ENCODE data around the gene ZNF860. TPM values are rescaled to one million over a fixed set of nuclear protein-coding genes. Genes with fewer than 3 reads are reported as not detected.
"Not testable (repeated sequence)": the region's sequence is repeated elsewhere in the genome, so short reads cannot be mapped to it uniquely, and the experiment has no call there.

The ZNF860 gene
- polyA plus RNA-seq, 4 donors = 0.27 to 0.62 (median 0.31) TPM; not detected in 1

DNA sequence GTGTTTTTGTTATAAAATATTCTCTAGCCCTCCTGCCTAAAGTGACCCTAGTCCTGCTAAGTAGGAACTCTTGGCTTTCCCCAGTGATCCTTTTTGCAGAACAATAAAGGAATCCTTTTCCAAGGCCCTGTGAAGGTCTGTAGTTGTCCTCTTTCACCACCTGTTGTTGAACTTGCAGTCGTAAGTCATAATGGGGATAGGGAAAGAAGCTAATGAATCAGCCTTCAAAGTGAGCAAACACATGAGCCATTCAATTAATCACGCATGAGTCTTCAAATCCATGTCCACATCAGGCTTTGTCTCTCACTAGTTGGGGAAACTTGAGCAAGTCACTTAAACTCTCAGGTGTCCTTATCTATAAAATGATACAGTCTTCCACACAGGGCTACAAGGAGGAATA lies 27.6 kb downstream of the ZNF860 start:
- DNase-seq = no peak

DNA sequence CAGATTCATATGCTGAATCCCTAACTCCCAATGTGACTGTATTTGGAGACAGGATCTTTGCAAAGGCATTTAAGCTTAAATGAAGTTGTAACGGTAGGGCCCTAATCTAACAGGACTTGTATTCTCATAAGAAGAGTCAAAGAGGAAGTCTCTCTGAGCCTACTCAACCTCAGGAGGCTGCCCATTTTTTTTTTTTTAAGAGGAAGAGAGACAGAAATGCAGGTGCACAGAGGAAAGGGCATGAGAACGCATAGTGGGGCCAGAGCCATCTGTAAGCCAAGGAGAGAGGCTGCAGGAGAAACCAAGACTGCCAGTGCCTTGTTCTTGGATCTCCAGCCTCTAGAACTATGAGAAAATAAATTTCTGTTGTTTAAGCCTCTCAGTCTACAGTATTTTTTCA lies 28.4 kb downstream of the ZNF860 start:
- 75 to 92% (median 83%) methylated on average over 2 of the region's 2 CpGs for WGBS, 3 donors
- H3K27me3 ChIP-seq (ENCODE audit: control insufficient read depth in 3 of 3, insufficient read depth in 3 of 3, low read length in 3 of 3) = no peaks in the 10 kb centered on the region
- no peak for FAIRE-seq

More for the DNA sequence above, 27.6 kb downstream of the ZNF860 start:
- H3K9me3 ChIP-seq (ENCODE audit: control insufficient read depth in 2 of 2, insufficient read depth in 1 of 2, low read depth in 1 of 2, low read length in 1 of 2) = peaks cover 0 to 8% of the 10 kb centered on the region in 2 donors
- no peaks in the 10 kb centered on the region for H3K27me3 ChIP-seq (ENCODE audit: control insufficient read depth in 3 of 3, insufficient read depth in 3 of 3, low read length in 3 of 3)
- no peaks in the 10 kb centered on the region for H3K4me1 ChIP-seq (ENCODE audit: control insufficient read depth in 3 of 3, insufficient read depth in 2 of 3, low read depth in 1 of 3, low read length in 2 of 3)
- no peak overlapping the region for H3K4me3 ChIP-seq (ENCODE audit: low read depth in 1 of 3, low read length in 3 of 3)
- no peaks in the 10 kb centered on the region for H3K36me3 ChIP-seq (ENCODE audit: control insufficient read depth in 3 of 3, insufficient read depth in 2 of 3, low read depth in 1 of 3, low read length in 3 of 3)
- WGBS, 3 donors = 88 to 94% (median 93%) methylated on average over 2 of the region's 2 CpGs
- no peak for FAIRE-seq
- H3K27ac ChIP-seq (ENCODE audit: low read depth in 1 of 3, low read length in 2 of 3) = no peak overlapping the region

DNA sequence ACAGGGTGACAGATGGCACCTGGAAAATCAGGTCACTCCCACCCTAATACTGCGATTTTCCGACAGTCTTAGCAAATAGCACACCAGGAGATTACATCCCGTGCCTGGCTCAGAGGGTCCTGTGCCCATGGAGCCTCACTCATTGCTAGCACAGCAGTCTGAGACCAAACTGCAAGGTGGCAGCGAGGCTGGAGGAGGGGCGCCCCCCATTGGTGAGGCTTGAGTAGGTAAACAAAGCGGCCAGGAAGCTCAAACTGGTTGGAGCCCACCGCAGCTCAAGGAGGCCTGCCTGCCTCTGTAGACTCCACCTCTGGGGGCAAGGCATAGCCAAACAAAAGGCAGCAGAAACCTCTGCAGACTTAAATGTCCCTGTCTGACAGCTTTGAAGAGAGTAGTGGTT lies 29.1 kb downstream of the ZNF860 start:
- H3K9me3 ChIP-seq (ENCODE audit: control insufficient read depth in 2 of 2, insufficient read depth in 1 of 2, low read depth in 1 of 2, low read length in 1 of 2); H3K4me1 ChIP-seq (ENCODE audit: control insufficient read depth in 3 of 3, insufficient read depth in 2 of 3, low read depth in 1 of 3, low read length in 2 of 3); H3K36me3 ChIP-seq (ENCODE audit: control insufficient read depth in 3 of 3, insufficient read depth in 2 of 3, low read depth in 1 of 3, low read length in 3 of 3); H3K4me3 ChIP-seq (ENCODE audit: low read depth in 1 of 3, low read length in 3 of 3); H3K27me3 ChIP-seq (ENCODE audit: control insufficient read depth in 3 of 3, insufficient read depth in 3 of 3, low read length in 3 of 3); DNase-seq; H3K27ac ChIP-seq (ENCODE audit: low read depth in 1 of 3, low read length in 2 of 3); FAIRE-seq: not testable (repeated sequence)
- whole genome bisulfite sequencing, 3 donors = 92 to 93% (median 92%) methylated on average over 7 of the region's 7 CpGs

More for the DNA sequence above, 28.4 kb downstream of the ZNF860 start:
- Histone ChIP-seq H3K36me3 (ENCODE audit: control insufficient read depth in 3 of 3, insufficient read depth in 2 of 3, low read depth in 1 of 3, low read length in 3 of 3) (no peaks in the 10 kb centered on the region), H3K4me3 (ENCODE audit: low read depth in 1 of 3, low read length in 3 of 3) (no peak overlapping the region), H3K9me3 (ENCODE audit: control insufficient read depth in 2 of 2, insufficient read depth in 1 of 2, low read depth in 1 of 2, low read length in 1 of 2) (peaks cover 0 to 8% of the 10 kb centered on the region in 2 donors), H3K27ac (ENCODE audit: low read depth in 1 of 3, low read length in 2 of 3) (no peak overlapping the region), H3K4me1 (ENCODE audit: control insufficient read depth in 3 of 3, insufficient read depth in 2 of 3, low read depth in 1 of 3, low read length in 2 of 3) (no peaks in the 10 kb centered on the region)
- no peak for DNase-seq

DNA sequence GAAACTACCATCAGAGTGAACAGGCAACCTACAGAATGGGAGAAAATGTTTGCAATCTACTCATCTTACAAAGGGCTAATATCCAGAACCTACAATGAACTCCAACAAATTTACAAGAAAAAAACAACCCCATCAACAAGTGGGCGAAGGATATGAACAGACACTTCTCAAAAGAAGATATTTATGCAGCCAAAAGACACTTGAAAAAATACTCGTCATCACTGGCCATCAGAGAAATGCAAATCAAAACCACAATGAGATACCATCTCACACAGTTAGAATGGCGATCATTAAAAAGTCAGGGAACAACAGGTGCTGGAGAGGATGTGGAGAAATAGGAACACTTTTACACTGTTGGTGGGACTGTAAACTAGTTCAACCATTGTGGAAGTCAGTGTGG lies 34.1 kb downstream of the ZNF860 start:
- not testable (repeated sequence) for H3K36me3 ChIP-seq (ENCODE audit: control insufficient read depth in 3 of 3, insufficient read depth in 2 of 3, low read depth in 1 of 3, low read length in 3 of 3); DNase-seq; H3K27me3 ChIP-seq (ENCODE audit: control insufficient read depth in 3 of 3, insufficient read depth in 3 of 3, low read length in 3 of 3); FAIRE-seq; H3K9me3 ChIP-seq (ENCODE audit: control insufficient read depth in 2 of 2, insufficient read depth in 1 of 2, low read depth in 1 of 2, low read length in 1 of 2); H3K4me3 ChIP-seq (ENCODE audit: low read depth in 1 of 3, low read length in 3 of 3); H3K27ac ChIP-seq (ENCODE audit: low read depth in 1 of 3, low read length in 2 of 3); H3K4me1 ChIP-seq (ENCODE audit: control insufficient read depth in 3 of 3, insufficient read depth in 2 of 3, low read depth in 1 of 3, low read length in 2 of 3)
- WGBS, 3 donors = 85 to 93% (median 89%) methylated on average over 3 of the region's 3 CpGs

DNA sequence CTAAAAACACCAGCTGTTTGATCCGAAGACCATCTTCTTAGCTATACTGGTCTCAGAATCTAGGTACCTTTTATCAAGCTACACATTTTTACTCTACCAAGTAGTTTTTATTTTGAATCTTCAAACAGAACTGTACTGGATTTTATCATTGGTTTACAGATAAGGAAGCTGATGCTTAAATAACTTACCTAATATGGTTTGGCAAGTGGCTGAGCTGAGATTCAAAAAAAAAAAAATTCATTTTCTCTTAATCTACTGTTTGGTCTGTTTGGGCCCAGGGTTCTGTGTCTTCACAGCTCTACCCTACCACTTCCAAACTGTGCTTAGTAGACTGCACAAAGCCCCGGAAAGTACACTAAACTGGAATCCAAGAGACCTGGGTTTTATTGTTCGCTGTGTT lies 35.7 kb downstream of the ZNF860 start:
- H3K4me3 ChIP-seq (ENCODE audit: low read depth in 1 of 3, low read length in 3 of 3) = no peak overlapping the region
- DNase-seq (no peak), FAIRE-seq (no peak)
- no peaks in the 10 kb centered on the region for H3K9me3 ChIP-seq (ENCODE audit: control insufficient read depth in 2 of 2, insufficient read depth in 1 of 2, low read depth in 1 of 2, low read length in 1 of 2)
- H3K27me3 ChIP-seq (ENCODE audit: control insufficient read depth in 3 of 3, insufficient read depth in 3 of 3, low read length in 3 of 3) = no peaks in the 10 kb centered on the region
- no peaks in the 10 kb centered on the region for H3K36me3 ChIP-seq (ENCODE audit: control insufficient read depth in 3 of 3, insufficient read depth in 2 of 3, low read depth in 1 of 3, low read length in 3 of 3)
- no peaks in the 10 kb centered on the region for H3K4me1 ChIP-seq (ENCODE audit: control insufficient read depth in 3 of 3, insufficient read depth in 2 of 3, low read depth in 1 of 3, low read length in 2 of 3)
- 90 to 95% (median 91%) methylated on average over 3 of the region's 3 CpGs for WGBS, 3 donors
- H3K27ac ChIP-seq (ENCODE audit: low read depth in 1 of 3, low read length in 2 of 3) = no peak overlapping the region

DNA sequence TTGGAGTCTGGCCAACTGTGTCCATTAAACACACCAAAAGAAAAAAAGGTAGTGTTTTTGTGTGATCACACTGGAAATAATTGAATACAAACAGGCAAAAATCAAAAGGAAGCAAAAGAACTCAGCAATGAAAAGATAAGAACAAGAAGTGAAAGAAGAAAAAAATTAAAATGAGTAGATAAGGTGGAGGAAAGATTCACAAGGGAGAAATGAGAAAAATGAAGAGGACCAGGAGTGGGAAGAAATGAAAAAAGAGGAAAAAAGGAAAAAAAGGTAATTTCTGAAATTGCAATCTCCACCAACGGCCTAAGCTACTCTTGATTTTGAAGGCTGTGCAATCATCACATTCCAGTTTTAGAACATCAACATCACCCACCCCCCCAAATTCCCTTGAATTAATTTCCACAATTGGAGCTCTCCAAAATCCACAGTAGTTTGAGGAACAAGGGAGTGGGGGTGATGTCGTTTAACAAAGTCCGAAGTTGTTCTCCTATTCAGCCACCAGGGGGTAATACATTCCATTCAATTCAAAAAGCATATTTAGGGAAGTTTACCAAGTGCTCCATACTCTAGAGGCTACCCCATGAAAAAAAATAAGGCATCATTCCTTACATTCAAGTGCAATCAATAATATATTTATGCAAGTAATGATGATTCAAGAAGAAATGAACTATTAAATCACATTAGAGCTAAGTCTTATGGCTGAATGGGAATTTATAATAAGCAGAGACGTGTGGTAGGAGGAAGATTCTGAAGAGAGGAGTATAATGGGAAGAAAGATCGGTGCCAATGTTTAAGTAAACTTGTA lies 37.4 kb downstream of the ZNF860 start:
- H3K27ac ChIP-seq (ENCODE audit: low read depth in 1 of 3, low read length in 2 of 3) = no peak overlapping the region
- H3K9me3 ChIP-seq (ENCODE audit: control insufficient read depth in 2 of 2, insufficient read depth in 1 of 2, low read depth in 1 of 2, low read length in 1 of 2) = no peaks in the 10 kb centered on the region
- WGBS, 3 donors = 46 to 53% (median 51%) methylated on average over 5 of the region's 5 CpGs
- no peak overlapping the region for H3K4me3 ChIP-seq (ENCODE audit: low read depth in 1 of 3, low read length in 3 of 3)
- H3K36me3 ChIP-seq (ENCODE audit: control insufficient read depth in 3 of 3, insufficient read depth in 2 of 3, low read depth in 1 of 3, low read length in 3 of 3) = no peaks in the 10 kb centered on the region
- FAIRE-seq (no peak), DNase-seq (peak; percentile 51 to 63)
- H3K27me3 ChIP-seq (ENCODE audit: control insufficient read depth in 3 of 3, insufficient read depth in 3 of 3, low read length in 3 of 3) = no peaks in the 10 kb centered on the region
- H3K4me1 ChIP-seq (ENCODE audit: control insufficient read depth in 3 of 3, insufficient read depth in 2 of 3, low read depth in 1 of 3, low read length in 2 of 3) = no peaks in the 10 kb centered on the region

DNA sequence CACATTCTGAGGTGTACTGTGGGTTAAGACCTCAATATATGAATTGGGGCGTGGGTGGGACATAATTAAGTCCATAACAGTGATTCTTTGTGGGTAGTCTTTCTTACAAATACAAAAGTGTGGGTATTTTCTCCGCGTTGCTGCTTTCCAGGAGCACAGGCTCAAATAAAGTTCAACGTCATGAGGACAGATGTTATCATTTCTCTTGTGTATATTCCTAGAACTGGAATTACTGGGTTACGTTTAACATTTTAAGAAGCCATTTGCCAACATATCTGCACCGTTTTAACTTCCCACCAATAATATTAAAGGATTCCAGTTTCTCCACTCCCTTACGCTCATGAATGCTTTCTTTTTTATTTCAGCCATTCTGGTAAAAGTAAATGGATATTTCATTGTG lies 39.6 kb downstream of the ZNF860 start:
- Histone ChIP-seq H3K27ac (ENCODE audit: low read depth in 1 of 3, low read length in 2 of 3) (no peak overlapping the region), H3K4me3 (ENCODE audit: low read depth in 1 of 3, low read length in 3 of 3) (no peak overlapping the region), H3K36me3 (ENCODE audit: control insufficient read depth in 3 of 3, insufficient read depth in 2 of 3, low read depth in 1 of 3, low read length in 3 of 3) (no peaks in the 10 kb centered on the region), H3K9me3 (ENCODE audit: control insufficient read depth in 2 of 2, insufficient read depth in 1 of 2, low read depth in 1 of 2, low read length in 1 of 2) (no peaks in the 10 kb centered on the region), H3K4me1 (ENCODE audit: control insufficient read depth in 3 of 3, insufficient read depth in 2 of 3, low read depth in 1 of 3, low read length in 2 of 3) (no peaks in the 10 kb centered on the region), H3K27me3 (ENCODE audit: control insufficient read depth in 3 of 3, insufficient read depth in 3 of 3, low read length in 3 of 3) (no peaks in the 10 kb centered on the region)
- 87 to 94% (median 89%) methylated on average over 7 of the region's 7 CpGs for WGBS, 3 donors
- DNase-seq (no peak), FAIRE-seq (no peak)

DNA sequence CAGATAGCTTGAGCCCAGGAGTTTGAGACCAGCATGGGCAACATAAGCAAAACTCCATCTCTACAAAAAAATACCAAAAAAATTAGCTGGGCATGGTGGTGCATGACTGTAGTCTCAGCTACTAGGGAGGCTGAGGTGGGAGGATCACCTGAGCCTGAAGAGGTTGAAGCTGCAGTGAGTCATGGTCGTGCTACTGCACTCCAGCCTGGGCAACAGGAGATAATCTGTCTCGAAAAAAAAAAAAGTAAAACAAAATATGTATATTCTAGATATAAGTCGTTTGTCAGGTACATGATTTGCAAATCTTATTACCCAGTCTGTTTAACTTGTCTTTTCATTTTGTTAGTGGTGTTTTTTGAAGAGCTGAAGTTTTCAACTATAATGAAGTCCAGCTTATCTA lies 40.2 kb downstream of the ZNF860 start:
- DNase-seq (no peak), FAIRE-seq (no peak)
- Histone ChIP-seq H3K27ac (ENCODE audit: low read depth in 1 of 3, low read length in 2 of 3) (no peak overlapping the region), H3K4me1 (ENCODE audit: control insufficient read depth in 3 of 3, insufficient read depth in 2 of 3, low read depth in 1 of 3, low read length in 2 of 3) (no peaks in the 10 kb centered on the region), H3K27me3 (ENCODE audit: control insufficient read depth in 3 of 3, insufficient read depth in 3 of 3, low read length in 3 of 3) (no peaks in the 10 kb centered on the region), H3K9me3 (ENCODE audit: control insufficient read depth in 2 of 2, insufficient read depth in 1 of 2, low read depth in 1 of 2, low read length in 1 of 2) (no peaks in the 10 kb centered on the region), H3K36me3 (ENCODE audit: control insufficient read depth in 3 of 3, insufficient read depth in 2 of 3, low read depth in 1 of 3, low read length in 3 of 3) (no peaks in the 10 kb centered on the region), H3K4me3 (ENCODE audit: low read depth in 1 of 3, low read length in 3 of 3) (no peak overlapping the region)
- WGBS, 3 donors = 75 to 81% (median 76%) methylated on average over 3 of the region's 3 CpGs

DNA sequence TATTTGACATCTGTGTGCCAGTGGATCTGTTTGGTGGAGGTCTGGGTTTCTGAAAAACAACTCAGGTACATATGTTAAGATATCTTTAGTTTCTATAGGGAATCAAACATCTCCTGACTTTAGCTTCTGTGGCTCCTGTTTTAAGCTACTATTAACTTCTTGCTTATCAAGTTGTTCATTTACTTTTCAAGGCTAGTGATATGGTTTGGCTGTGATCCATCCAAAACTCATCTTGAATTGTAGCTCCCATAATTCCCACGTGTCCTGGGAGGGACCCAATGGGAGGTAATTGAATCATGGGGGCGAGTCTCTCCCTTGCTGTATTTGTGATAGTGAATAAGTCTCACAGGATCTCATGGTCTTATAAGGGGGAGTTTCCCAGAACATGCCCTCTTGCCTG lies 41.4 kb downstream of the ZNF860 start:
- DNase-seq (peak in 1 of 2 donors; percentile 55), FAIRE-seq (no peak)
- Histone ChIP-seq H3K9me3 (ENCODE audit: control insufficient read depth in 2 of 2, insufficient read depth in 1 of 2, low read depth in 1 of 2, low read length in 1 of 2) (no peaks in the 10 kb centered on the region), H3K4me3 (ENCODE audit: low read depth in 1 of 3, low read length in 3 of 3) (no peak overlapping the region), H3K27me3 (ENCODE audit: control insufficient read depth in 3 of 3, insufficient read depth in 3 of 3, low read length in 3 of 3) (no peaks in the 10 kb centered on the region), H3K4me1 (ENCODE audit: control insufficient read depth in 3 of 3, insufficient read depth in 2 of 3, low read depth in 1 of 3, low read length in 2 of 3) (no peaks in the 10 kb centered on the region), H3K36me3 (ENCODE audit: control insufficient read depth in 3 of 3, insufficient read depth in 2 of 3, low read depth in 1 of 3, low read length in 3 of 3) (no peaks in the 10 kb centered on the region), H3K27ac (ENCODE audit: low read depth in 1 of 3, low read length in 2 of 3) (no peak overlapping the region)
- 18 to 52% (median 27%) methylated on average over 2 of the region's 2 CpGs for WGBS, 3 donors

All from small intestine (tissue), 7 donors.